C4-2B (cell line): Measurements from ENCODE around the gene SH3BP5.

Experiments
- ZFX ChIP-seq: fragments of 450-650 bp; IDR thresholded peaks from 2 replicates; pipeline ENCODE4 v1.6.1; 2017
- TF ChIP-seq, protein P1 (sequence below): fragments of 450-650 bp; conservative IDR thresholded peaks from 2 replicates; pipeline ENCODE4 v1.5.1; 2017; ENCODE audit warnings: mild to moderate bottlenecking

DNA sequence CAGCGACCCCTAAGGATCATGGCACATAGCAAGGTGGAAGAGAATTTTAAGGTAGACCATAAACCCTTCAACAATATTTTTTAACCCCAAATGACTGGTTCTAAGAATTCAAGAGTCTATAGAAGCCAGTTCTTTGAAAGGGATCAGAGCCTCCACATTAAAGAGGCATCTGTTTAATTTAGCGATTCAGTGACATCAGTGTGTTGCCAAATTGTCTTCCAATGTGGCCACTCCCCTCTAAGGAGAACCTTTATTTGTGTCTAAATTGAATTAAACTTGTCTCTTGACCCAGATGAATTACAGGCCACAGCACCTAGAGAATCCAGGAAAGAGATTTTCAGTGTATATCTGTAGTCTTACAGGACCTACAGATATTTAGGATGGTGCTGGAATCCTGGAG, 6.6 kb upstream of the SH3BP5 start:
- TF ChIP-seq, protein P1, sequence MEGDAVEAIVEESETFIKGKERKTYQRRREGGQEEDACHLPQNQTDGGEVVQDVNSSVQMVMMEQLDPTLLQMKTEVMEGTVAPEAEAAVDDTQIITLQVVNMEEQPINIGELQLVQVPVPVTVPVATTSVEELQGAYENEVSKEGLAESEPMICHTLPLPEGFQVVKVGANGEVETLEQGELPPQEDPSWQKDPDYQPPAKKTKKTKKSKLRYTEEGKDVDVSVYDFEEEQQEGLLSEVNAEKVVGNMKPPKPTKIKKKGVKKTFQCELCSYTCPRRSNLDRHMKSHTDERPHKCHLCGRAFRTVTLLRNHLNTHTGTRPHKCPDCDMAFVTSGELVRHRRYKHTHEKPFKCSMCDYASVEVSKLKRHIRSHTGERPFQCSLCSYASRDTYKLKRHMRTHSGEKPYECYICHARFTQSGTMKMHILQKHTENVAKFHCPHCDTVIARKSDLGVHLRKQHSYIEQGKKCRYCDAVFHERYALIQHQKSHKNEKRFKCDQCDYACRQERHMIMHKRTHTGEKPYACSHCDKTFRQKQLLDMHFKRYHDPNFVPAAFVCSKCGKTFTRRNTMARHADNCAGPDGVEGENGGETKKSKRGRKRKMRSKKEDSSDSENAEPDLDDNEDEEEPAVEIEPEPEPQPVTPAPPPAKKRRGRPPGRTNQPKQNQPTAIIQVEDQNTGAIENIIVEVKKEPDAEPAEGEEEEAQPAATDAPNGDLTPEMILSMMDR: no peak
- no peak for TF ChIP-seq ZFX
